ENCODE results near the gene PPIC. TPM values are rescaled to one million over a fixed set of nuclear protein-coding genes. Genes with fewer than 3 reads are reported as not detected.

The PPIC gene
- total RNA-seq, 4 donors from 2014 or later: 18.2 to 50.7 (median 44.4) TPM

DNA sequence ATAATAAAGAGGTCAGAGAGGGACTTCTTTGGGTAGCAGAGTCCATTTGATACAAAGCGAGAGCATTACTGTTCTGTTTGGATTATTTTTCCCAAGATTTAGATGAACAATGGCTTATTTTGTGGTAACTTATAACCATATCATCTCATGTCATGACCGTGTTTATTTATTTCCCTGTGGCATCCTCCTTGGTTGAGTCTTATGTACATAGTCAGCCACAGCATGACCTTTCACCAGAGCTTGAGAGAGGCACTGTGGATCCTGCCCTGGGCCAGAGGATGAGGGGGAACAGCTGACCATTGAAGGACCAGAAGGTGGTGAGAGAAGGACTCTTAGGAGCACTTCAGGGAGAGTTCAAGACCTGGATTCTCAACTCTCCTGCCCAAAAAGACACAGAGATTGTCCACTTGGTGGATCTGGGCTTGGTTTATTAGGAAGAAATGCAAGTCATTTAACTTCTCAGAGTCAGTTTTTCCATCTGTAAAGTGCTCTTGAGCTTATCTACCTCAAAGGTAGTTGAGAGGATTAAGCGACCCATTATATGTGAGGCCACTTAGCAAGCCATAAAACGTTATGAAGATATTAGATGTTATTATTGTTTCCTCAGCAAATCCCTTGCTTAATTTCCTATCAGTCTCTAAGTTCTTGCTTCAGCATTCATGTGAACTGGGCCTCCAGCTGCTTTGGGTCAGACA, 51.4 kb downstream of the PPIC start:
- H3K27me3 ChIP-seq: no peaks in the 10 kb centered on the region
- no peak for TF ChIP-seq EP300 (IDR thresholded peaks at IDR 0.05)
- TF ChIP-seq POLR2AphosphoS5 (IDR thresholded peaks at IDR 0.05): no peak
- no peak for TF ChIP-seq POLR2A (IDR thresholded peaks at IDR 0.05)
- no peak for ATAC-seq
- WGBS, 2 donors (ENCODE audit: low coverage in 1 of 2): 85 to 98% methylated on average over 4 of the region's 4 CpGs
- no peaks in the 10 kb centered on the region for H3K36me3 ChIP-seq
- no peaks in the 10 kb centered on the region for H3K9me3 ChIP-seq
- no peak overlapping the region for H3K27ac ChIP-seq
- H3K4me3 ChIP-seq: no peak overlapping the region
- no peaks in the 10 kb centered on the region for H3K4me1 ChIP-seq

- no peak overlapping the region for H3K27ac ChIP-seq
- TF ChIP-seq POLR2A (IDR thresholded peaks at IDR 0.05): no peak
- no peak for TF ChIP-seq CTCF (IDR thresholded peaks at IDR 0.05)
- TF ChIP-seq POLR2AphosphoS5 (IDR thresholded peaks at IDR 0.05): no peak
- TF ChIP-seq EP300 (IDR thresholded peaks at IDR 0.05): no peak
- ATAC-seq: no peak
- no peaks in the 10 kb centered on the region for H3K27me3 ChIP-seq
- no peak overlapping the region for H3K4me3 ChIP-seq
- 89 to 90% methylated on average over 3 of the region's 3 CpGs for WGBS, 2 donors (ENCODE audit: low coverage in 1 of 2)
- H3K36me3 ChIP-seq: no peaks in the 10 kb centered on the region
- H3K4me1 ChIP-seq: no peaks in the 10 kb centered on the region
- no peaks in the 10 kb centered on the region for H3K9me3 ChIP-seq
Observed at GRCh38 chr5:122984425-122984824, 52.1 kb downstream of the PPIC start.

DNA sequence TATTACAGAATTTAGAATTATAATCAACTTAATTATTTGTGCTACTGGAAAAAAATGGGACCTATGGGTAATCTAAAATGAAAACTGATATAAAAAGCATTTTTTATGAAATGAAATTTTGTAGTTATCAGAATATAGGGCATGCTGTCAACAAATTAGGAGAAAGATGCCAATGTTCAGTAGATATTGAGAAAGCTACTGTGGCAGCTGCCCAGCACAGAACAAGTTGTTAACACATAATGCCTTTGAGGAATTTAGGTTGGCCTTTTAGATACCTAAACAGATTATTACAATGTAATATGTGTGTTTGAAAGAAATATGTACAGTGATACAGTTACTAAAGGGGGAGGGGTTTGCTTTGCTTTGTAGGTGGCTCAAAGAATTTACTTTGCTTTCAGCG, 54.1 kb downstream of the PPIC start:
- no peak overlapping the region for H3K27ac ChIP-seq
- H3K36me3 ChIP-seq: no peaks in the 10 kb centered on the region
- no peaks in the 10 kb centered on the region for H3K27me3 ChIP-seq
- 0% methylated on average over 1 of the region's 1 CpG for WGBS, 2 donors (ENCODE audit: low coverage in 1 of 2)
- no peaks in the 10 kb centered on the region for H3K4me1 ChIP-seq
- ATAC-seq: no peak
- TF ChIP-seq EP300 (IDR thresholded peaks at IDR 0.05) (no peak), POLR2A (IDR thresholded peaks at IDR 0.05) (no peak), POLR2AphosphoS5 (IDR thresholded peaks at IDR 0.05) (no peak), CTCF (IDR thresholded peaks at IDR 0.05) (no peak)
- no peaks in the 10 kb centered on the region for H3K9me3 ChIP-seq
- no peak overlapping the region for H3K4me3 ChIP-seq

DNA sequence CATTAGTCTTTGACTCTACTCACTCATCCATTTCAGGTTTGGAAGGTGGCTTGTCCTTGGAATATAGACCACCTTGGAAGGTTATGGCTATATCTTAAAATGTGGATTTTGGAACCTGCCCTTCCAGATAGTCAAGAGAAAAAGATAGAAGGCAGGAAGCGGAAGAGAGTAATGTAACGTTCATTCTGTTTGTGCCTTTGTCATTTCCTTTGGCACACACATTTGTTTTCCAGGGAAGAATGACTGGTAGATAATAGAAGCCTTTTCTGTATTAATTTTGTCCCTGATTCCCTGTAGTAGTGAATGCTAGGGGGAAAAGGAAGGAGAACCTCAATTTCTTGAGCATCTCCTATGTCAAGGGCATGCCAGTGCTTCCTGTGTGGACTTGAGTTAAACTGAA, 54.7 kb downstream of the PPIC start:
- Histone ChIP-seq H3K4me3 (no peak overlapping the region), H3K27ac (no peak overlapping the region), H3K27me3 (no peaks in the 10 kb centered on the region), H3K4me1 (no peaks in the 10 kb centered on the region), H3K36me3 (no peaks in the 10 kb centered on the region), H3K9me3 (no peaks in the 10 kb centered on the region)
- no peak for TF ChIP-seq POLR2A (IDR thresholded peaks at IDR 0.05)
- no peak for TF ChIP-seq POLR2AphosphoS5 (IDR thresholded peaks at IDR 0.05)
- no peak for TF ChIP-seq CTCF (IDR thresholded peaks at IDR 0.05)
- no peak for TF ChIP-seq EP300 (IDR thresholded peaks at IDR 0.05)
- no peak for ATAC-seq
- WGBS, 2 donors (ENCODE audit: low coverage in 1 of 2): 63 to 81% methylated on average over 2 of the region's 2 CpGs

- whole genome bisulfite sequencing, 2 donors (ENCODE audit: low coverage in 1 of 2): 94 to 98% methylated on average over 5 of the region's 5 CpGs
- TF ChIP-seq CTCF (IDR thresholded peaks at IDR 0.05) (no peak), EP300 (IDR thresholded peaks at IDR 0.05) (no peak), POLR2AphosphoS5 (IDR thresholded peaks at IDR 0.05) (no peak), POLR2A (IDR thresholded peaks at IDR 0.05) (no peak)
- H3K27me3 ChIP-seq: no peaks in the 10 kb centered on the region
- no peaks in the 10 kb centered on the region for H3K9me3 ChIP-seq
- H3K4me3 ChIP-seq: no peak overlapping the region
- ATAC-seq: no peak
- H3K27ac ChIP-seq: no peak overlapping the region
- no peaks in the 10 kb centered on the region for H3K4me1 ChIP-seq
- peaks cover 0 to 1% of the 10 kb centered on the region in 2 donors for H3K36me3 ChIP-seq
Observed at GRCh38 chr5:122978644-122979297, 57.8 kb downstream of the PPIC start.

Measured in gastroesophageal sphincter (tissue), 4 donors.